ENCODE results near the gene CST4.

DNA sequence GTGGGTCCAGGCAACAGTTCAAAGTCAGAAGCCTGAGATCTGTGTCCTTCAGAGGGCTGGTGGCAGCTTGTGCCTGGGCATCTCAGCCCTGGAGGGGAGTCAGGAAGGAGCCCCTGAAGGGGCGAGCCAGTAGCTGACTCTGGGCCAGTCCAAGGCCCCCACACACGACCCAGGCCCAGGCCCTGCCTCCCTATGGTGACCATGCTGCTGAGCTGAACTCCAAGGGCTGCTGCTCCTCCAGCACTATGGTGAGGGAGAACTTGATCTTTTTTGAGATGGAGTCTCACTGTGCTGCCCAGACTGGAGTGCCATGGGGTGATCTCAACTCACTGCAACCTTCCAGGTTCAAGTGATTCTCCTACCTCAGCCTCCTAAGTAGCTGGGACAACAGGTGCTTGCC is 35.9 kb downstream of the CST4 start:
- TF ChIP-seq POLR2A (IDR thresholded peaks at IDR 0.05; ENCODE audit: low read depth, low read length) (no peak), YY1 (IDR thresholded peaks at IDR 0.05; ENCODE audit: low read depth, low read length) (no peak), SMC3 (IDR thresholded peaks at IDR 0.05; ENCODE audit: borderline replicate concordance, low read length) (no peak)
- TF ChIP-seq, protein P1, sequence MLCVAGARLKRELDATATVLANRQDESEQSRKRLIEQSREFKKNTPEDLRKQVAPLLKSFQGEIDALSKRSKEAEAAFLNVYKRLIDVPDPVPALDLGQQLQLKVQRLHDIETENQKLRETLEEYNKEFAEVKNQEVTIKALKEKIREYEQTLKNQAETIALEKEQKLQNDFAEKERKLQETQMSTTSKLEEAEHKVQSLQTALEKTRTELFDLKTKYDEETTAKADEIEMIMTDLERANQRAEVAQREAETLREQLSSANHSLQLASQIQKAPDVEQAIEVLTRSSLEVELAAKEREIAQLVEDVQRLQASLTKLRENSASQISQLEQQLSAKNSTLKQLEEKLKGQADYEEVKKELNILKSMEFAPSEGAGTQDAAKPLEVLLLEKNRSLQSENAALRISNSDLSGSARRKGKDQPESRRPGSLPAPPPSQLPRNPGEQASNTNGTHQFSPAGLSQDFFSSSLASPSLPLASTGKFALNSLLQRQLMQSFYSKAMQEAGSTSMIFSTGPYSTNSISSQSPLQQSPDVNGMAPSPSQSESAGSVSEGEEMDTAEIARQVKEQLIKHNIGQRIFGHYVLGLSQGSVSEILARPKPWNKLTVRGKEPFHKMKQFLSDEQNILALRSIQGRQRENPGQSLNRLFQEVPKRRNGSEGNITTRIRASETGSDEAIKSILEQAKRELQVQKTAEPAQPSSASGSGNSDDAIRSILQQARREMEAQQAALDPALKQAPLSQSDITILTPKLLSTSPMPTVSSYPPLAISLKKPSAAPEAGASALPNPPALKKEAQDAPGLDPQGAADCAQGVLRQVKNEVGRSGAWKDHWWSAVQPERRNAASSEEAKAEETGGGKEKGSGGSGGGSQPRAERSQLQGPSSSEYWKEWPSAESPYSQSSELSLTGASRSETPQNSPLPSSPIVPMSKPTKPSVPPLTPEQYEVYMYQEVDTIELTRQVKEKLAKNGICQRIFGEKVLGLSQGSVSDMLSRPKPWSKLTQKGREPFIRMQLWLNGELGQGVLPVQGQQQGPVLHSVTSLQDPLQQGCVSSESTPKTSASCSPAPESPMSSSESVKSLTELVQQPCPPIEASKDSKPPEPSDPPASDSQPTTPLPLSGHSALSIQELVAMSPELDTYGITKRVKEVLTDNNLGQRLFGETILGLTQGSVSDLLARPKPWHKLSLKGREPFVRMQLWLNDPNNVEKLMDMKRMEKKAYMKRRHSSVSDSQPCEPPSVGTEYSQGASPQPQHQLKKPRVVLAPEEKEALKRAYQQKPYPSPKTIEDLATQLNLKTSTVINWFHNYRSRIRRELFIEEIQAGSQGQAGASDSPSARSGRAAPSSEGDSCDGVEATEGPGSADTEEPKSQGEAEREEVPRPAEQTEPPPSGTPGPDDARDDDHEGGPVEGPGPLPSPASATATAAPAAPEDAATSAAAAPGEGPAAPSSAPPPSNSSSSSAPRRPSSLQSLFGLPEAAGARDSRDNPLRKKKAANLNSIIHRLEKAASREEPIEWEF (IDR thresholded peaks at IDR 0.05; ENCODE audit: insufficient replicate concordance, low read depth, low read length): no peak

Measured in GM12878 (cell line).